NCI-H2081 (cell line): Measurements from ENCODE around the gene KIF1B.
A peak's percentile ranks its signal among the peaks of the same experiment; 100 is the strongest.

ENCODE experiments used
- DNase-seq, 2 experiments: peaks; one replicate each; lab custom pipeline; 2025; lab: John Stamatoyannopoulos, UW

KIF1B gene

GRCh38 chr1:10283318-10283984 is 73.1 kb downstream of the KIF1B start:
- no peak for DNase-seq

GRCh38 chr1:10286244-10286643 is 75.9 kb downstream of the KIF1B start:
- DNase-seq: no peak

DNA sequence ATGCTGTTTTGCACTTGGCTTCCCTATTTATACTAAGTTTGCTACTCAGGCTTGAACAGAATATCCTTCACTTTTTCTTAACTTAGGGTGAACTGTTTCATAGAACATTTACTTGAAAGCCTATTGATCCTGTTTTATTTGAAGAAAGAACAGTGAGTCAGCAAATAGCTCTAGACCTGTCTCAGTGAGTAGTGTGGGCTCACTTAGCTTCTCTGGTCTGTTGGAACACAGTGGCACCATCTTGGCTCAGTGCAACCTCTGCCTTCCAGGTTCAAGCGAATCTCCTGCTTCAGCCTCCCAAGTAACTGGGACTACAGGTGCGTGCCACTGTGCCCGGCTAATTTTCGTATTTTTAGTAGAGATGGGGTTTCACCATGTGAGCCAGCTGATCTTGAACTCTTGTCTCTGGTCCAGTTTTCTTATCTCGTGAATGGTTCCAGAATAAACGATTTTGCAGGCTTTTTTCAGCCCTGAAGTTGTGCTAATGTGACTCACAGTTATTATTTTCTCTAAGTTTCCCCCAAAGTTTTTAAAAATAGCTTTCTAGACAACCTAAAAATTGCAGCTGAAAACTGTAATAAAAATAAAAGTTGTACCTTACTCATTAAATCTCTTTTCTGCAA is 76.8 kb downstream of the KIF1B start:
- no peak for DNase-seq

- no peak for DNase-seq
These were observed 77.8 kb downstream of the KIF1B start for GRCh38 chr1:10288029-10288615.

DNA sequence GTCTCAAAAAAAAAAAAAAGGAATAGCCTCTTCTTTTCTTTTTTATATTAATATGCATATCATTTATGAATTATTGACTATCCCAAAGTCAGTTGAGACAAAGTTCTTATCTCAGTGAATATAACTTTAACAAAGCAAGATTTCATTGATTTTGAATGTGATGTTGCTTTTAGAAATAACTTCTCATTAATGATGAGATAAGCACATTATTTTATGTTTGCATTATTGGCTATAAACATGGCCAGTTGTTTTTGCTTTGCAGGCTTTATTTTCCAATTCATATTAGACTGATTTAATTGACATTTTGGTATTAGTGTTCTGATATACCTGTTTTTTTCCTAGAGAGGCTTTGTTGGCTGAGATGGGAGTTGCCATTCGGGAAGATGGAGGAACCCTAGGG is 81.3 kb downstream of the KIF1B start:
- no peak for DNase-seq

DNA sequence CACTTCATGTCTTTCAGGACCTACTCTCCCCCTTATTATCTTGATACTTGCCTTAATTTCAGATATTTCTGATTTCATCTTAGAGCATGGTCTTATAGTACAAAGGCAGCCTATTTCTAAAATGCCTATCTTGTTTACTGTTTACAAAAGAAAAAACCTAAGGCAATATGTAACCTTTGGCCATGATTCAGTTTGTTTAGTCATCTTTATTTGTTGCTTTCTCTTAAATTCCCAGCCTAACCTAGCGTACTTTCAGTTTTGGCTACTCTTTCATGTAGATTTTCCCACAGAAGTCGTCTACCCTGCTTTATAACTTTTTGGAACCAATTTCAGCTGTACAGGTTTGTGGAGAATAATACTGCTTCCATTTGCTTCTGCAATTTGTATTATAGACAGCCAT is 81.8 kb downstream of the KIF1B start:
- no peak for DNase-seq

GRCh38 chr1:10295481-10296085 is 85.2 kb downstream of the KIF1B start:
- no peak for DNase-seq

- DNase-seq: no peak
These were observed 88.8 kb downstream of the KIF1B start for GRCh38 chr1:10299151-10299550.

DNA sequence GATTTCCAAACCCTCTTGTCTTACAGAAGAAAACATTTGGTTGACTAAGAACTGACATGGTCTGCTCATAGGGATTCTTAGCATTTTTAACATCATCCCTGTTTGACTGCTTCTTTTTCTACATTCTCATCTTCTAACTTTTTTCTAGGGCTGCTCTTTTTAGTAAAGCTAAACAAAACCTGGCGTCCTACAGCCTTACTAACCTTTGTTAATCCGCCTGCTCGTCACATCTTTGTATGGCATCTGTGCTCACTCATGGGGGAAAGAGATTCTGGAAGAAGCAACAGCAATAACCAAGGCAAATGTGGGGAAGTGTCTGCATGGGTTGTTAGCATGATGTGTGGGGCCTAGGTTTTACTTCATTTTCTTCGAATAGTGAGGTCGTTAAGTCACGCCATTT is 92.0 kb downstream of the KIF1B start:
- DNase-seq: no peak

GRCh38 chr1:10304295-10304694 is 93.9 kb downstream of the KIF1B start:
- DNase-seq: peak in 1 of 2 experiments; percentile 16

GRCh38 chr1:10306435-10306834 is 96.1 kb downstream of the KIF1B start:
- no peak for DNase-seq

GRCh38 chr1:10308001-10308400 is 97.6 kb downstream of the KIF1B start:
- no peak for DNase-seq

DNA sequence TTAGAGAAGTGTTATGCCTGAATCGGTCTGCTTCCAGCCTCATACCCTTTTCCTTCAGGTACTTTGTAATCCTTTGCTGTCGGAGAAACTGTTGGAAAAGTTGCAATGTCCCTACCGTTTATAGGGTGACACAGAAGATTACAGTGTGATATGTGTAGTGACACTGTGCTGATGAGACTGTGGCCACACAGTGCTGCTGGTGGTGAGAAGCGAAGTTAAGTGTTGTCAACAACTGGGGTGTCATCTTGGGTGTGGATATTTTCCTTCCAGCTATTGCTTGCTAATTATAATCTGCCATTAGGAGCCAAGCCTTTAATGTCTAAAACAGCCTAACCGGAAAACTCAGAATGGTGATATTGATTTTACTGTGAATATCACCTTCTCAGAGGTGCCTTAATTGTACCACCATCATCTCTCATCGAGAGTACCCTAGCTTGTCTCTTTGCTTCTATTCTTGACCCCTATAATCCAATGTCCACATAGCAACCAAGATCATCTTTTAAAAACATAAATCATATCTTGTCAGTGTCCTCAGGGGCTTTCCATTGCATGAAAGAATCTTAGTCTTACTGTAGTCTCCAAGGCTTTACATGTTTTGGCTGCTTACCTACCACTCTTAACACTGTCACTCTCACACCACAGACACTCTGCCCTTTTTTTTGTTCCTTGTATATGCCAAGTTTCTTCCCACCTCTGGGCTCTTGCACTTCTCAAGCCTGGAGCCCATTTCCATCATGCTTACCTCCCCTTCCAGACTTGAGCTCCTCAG is 99.1 kb downstream of the KIF1B start:
- DNase-seq: no peak

DNA sequence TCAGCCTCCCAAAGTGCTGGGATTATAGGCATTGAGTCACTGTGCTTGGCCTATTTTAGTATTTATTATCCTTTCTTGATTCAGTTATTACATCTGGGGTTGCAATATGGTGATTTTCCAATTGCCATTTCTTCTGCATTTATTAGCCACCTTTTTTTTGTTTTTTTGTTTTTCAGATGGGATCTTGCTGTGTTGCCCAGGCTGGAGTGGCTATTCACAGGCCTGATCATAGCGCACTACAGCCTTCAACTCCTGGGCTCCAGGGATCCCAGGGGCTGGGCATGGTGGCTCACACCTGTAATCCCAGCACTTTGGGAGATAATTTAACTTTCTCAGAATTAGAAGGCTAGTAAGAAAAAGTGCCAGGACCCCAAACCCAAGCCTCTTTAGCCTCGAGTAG is 106.4 kb downstream of the KIF1B start:
- no peak for DNase-seq

DNA sequence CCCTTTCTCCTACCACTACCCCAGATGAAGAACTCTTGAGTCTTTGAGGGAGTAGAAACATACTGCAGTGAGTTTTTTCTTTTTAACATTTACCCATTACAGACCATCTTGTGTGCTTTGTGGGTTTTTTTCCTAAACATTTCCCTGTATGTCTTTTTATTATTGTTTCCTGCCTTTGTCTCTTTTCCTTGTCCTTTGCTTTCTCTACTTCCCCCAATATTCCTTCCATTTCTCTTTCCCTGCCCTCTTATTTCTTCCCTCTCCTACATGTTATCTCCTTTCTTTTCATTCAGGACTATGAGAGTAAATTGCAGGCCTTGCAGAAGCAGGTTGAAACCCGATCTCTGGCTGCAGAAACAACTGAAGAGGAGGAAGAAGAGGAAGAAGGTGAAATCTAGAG is 109.4 kb downstream of the KIF1B start:
- no peak for DNase-seq

DNA sequence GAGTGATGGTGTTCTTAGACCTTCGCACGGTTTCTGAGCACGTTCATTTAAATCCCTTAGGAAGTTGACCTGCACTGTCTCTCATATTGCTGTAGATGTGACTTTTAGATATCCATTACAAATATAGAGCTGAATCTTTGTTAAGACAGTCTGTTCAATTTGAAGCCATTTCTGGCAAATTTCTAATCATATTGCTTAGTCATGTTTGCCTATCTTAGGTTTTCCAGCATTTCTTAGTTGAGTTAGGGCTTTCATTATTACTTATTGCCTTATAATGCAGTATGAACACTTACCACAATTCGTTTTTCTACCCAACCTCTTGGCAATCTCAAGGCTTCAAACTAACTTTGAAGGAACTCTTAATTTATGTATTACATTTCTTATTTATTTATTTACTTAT is 110.0 kb downstream of the KIF1B start:
- no peak for DNase-seq

GRCh38 chr1:10322821-10323220 is 112.5 kb downstream of the KIF1B start:
- DNase-seq: no peak

- DNase-seq: no peak
These were observed 114.3 kb downstream of the KIF1B start for GRCh38 chr1:10324627-10325026.

DNA sequence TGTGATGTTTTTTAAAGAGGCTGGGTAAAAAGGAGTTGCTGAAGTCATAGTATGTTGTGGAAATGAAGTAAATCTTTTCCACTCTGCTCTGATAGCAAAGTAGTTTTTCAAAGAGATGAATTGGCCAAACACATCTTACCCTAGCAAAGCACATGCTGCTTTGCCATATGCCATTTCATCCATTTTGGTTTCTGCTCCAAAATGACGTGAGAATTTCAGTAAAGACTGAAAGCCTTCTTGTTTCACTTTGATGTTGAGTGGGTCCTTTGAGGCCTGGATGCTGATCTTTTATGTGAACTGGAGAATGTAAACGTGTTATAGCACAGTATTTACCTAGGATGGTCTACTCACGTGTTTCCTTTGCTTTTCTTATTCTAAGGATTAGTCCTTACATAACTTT is 115.2 kb downstream of the KIF1B start:
- DNase-seq: no peak

GRCh38 chr1:10326251-10326650 is 115.9 kb downstream of the KIF1B start:
- no peak for DNase-seq

DNA sequence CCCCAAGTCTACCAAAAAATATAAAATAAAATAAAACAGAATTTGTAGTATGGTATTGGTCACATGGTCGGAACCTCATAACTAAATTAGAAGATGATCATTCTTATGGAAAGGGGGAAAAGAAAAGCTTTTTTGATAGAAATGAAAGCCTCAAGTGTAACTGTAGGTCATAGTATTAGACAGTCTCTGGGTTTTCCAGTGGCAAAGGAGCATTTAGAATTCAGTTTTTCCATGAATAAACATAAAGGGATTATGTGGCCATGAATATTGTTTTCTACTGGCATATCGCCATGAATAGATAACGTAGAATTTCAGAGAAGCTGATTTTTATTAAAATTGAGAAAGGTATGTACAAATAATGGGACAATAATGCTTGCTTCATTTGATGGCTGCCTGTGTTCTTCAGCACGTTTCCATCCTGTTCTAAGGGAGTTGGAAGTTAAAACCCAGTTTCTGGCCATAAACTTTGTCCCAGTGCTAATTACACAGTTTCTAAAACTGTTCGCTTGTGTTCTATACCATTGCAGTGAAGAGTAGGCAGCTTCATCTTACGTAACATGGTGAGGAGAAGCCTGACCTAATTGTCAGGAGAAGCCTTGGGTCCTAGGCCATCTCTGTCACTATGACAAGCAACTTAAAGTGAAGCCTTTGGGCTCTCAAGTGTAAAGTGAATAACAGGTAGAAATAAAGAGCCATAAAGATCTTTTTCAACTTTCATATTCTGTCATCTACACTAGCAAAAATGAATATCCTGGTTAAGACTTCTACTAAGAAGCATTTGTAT is 118.0 kb downstream of the KIF1B start:
- DNase-seq: no peak

DNA sequence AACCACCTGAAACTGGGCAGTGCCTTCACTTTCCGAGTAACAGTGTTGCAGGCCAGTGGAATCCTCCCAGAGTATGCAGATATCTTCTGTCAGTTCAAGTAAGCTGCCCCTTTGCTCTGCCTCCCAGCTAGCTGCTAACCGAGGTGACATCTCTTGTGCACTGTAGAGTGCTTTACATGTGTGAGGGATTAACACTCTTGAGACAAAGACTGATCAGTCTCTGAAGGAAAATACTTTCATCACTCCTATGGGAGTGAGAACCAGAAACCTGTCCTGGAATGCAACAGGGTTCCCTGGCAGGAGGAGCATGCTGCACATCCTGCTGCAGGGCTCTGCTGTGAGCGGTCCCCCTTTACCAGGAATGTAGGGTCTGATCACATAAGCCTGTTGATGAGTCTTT is 127.1 kb downstream of the KIF1B start:
- DNase-seq: no peak
